GM18511 (cell line): ENCODE results near the gene RGS7.
A peak's percentile ranks its signal among the peaks of the same experiment; 100 is the strongest.
"Not testable (repeated sequence)": the region's sequence is repeated elsewhere in the genome, so short reads cannot be mapped to it uniquely, and the experiment has no call there.

ENCODE experiments used
- ATAC-seq: cut with Tn5 transposase; IDR thresholded peaks from one replicate; pipeline ENCODE4 v1.9.1; 2021; ENCODE audit warnings: mild to moderate bottlenecking, moderate library complexity; ENCODE audit not compliant: unreplicated experiment

RGS7 gene

DNA sequence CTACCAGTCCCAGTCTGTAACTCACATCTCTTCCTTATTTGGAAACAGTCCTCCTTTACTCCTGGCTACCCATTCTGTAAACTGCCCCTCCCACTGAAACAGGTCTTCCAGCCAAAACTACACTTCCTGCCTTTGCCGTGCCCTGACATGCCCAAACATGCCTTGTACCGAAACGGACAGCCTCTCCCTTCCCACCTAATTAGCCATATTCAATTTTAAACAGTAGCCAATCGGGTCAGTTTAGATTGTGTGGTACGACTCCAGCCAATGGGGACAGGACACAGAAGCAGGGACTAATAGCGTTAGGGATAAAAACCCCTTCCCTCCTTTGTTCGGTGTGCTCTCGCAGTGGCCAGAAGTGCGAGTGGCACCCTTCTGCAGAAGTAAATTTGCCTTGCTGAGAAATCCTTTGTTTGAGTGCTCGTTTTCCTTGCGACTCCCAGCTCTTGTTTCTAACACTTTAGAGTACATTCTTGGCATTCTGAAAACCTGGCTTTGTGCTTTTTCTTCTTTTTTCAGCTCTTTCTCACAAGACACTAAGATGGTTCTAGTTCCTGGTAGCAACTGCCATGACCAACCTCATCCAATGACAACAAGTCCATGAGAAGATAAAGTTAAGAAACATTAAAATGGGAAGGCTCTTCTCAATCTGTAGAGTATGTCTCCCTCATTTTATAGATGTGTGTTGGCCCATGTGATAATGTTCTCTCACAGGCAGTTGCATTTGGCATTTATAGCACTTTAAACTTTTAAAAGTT is 419.9 kb downstream of the RGS7 start:
- no peak for ATAC-seq

DNA sequence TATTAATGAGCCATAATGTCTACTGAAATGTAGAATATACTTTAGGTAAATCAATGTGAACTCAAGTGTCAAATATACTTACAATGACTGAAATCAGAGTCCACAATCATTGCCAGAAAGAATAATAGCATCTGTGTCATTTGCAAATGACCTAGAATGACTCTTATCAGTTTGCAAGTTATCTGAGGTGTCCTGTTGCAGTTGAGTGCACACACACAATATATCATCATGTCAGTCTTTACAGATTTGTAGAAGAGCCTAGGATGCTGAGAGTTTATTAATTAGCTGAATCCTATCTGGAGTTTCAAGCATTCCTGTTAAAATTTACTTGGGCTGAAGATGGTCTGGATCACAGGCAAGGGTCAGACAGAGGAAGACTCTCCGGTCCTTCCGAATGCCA is 421.1 kb downstream of the RGS7 start:
- ATAC-seq: no peak

DNA sequence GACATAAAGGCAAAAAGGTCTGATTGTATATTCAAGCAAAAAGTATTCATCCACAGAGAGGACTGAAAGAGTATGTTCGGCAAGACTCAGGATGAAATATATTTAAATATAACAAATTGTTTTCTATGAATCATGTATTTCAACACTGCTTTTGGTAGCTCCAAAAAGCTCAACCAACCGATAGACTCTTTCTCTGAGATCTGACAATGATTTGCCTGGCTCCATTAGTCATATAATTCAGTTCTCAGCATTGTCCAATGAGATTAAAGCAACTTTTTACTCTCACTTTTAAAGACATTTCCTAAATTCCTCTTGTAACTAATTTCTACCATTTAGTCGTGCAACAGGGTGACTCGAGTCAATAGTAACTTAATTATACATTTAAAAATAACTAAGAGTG is 426.0 kb downstream of the RGS7 start:
- no peak for ATAC-seq

DNA sequence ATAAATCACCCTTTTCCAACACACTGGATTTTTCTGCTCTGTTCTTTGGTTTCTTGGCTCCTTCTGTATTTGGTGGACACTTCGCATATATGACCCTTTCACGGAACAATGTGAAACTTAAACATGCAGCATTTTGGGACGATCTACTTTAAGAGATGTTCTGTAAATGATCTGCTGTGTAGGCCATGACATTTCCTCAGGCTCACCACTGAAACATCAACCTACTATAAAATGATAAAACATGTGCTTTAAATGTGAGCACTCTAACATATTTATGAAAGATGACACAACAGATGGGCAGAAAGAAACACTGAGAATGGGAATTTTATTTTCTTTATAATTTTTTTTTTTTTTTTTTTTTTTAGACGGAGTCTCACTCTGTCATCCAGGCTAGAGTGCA is 428.7 kb downstream of the RGS7 start:
- ATAC-seq: no peak

DNA sequence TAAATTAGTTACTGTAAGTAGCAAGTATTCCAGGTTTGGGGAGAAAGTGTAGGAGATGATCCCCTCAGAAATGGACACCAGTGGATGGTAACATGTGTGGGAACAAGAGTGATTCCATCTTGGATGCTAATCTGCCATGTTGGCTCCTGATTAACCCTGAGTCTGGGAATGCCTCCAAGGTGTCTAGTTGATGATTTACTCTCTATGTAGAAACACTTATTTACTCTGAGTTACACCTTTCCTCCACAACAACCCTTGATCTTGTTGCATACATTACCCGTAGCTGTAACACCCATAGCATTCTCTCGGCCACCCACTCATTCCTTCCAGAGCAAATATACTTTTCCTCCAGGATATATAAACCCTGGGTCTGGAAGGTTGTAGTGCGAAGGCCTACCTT is 429.2 kb downstream of the RGS7 start:
- no peak for ATAC-seq

DNA sequence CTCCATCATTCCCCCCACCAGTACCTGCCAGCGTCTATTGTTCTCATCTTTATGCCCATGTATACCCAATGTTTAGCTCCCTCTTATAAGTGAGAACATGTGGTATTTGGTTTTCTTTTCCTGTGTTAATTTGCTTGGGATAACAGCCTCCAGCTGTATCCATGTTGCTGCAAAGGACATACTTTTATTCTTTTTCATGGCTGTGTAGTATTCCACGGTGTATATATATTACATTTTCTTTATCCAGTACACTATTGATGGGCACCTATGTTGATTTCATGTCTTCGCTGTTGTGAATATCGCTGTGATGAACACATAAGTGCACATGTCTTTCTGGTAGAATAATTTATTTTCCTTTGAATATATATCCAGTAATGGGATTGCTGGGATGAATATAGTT is 431.7 kb downstream of the RGS7 start:
- ATAC-seq: no peak

DNA sequence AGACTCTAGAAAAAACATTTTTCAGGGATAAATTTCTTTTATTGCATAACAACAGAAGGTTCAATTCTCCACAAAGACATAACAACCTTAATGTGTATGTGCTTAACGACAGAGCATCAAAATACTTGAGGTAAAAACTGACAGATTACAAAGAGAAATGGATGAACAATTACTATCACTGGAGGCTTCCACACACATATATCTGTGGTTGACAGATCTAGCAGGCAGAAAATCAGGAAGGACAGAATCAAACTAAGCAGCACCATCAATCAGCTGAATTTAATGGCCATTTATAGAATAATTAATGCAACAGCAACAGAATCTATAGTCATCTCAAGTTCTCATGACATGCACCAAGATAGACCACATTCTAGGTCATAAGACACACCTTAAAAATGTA is 439.0 kb downstream of the RGS7 start:
- no peak for ATAC-seq

DNA sequence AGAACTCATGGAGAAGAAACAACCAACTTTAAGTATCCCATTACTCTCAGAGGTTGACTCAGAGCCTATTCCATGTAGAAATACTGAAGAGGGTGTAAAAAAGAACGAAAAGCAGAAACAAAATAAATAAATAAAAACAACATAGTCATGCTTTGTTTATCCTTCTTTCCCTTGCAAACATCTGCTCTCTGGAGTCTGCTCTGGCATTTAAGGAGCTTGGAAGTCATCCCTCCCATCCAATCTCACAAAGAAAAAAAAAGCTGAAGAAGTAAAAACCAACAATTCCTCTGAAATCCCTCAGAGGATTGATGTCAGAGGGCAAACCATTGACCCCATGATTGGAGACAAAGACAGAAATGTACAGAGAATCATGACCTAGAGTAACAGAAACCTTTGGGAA is 442.5 kb downstream of the RGS7 start:
- no peak for ATAC-seq

DNA sequence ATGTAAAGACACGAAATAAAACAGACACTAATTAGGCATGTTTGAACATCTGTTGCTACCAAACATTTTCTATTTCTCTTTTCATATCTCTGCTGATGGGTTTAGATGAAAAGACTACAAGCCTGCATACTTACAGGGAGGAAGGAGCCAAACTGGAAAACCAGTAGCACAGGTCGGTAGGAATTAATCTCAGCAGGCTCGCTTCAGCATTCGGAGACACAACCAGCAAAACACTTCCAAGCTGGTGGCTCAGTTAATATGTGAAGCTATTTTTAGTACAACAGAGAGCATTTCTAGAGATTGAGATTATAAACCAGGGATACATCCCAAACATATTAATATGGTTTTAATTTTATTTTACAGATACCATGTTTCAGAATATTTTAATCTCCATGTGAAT is 444.2 kb downstream of the RGS7 start:
- ATAC-seq: no peak

DNA sequence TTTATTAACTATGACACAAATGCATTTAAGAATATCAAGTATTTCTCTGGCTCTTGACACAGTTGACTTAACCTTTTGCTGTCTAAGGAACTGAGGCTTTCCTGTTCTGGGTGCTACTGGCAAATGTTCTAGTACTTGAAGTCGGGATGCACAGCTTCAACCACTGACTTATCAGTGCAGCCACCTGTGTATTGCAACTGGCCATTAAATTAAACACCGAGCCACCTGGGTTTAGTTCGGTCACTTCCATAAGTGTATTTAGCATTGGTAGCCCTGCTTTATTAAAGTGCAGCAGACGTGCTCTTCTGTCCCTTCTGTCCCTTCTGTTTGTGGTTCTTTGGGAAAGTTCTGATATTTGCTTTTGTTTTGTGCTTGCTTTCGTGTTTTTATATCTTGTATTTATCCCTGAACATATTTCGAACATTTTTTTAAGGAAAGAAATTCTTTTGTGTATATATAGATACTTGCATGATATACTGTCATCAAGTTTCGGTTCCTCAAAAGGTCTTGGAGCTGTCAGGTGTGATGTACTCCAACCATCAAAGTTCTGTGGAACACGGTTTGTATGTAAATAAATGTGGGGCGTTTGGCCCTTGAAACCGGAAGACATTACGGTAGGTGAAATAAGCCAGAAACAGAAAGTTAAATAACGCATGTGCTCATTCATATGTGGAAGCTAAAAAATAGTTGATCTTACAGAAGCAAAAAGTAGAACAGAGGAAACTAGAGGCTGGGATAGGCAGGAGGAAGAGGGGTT is 447.1 kb downstream of the RGS7 start:
- no peak for ATAC-seq

DNA sequence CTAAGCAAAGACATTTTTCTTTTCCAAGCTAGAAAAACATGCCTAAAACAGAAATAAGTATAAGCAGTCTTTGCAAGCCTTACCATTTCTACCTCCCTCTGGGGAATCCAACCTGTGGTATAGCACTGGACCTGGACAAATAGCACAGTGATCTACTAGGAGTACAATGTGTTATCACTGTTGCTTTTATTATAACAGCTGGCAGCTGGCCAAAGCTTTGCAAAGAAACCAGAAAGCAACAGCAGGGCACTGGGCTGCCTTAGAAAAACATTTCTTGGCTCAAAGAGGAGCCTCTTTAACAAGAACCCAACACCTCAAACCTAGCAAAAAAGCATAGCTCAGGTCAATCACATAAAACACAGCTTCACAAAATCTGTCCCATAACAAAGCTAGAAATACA is 450.5 kb downstream of the RGS7 start:
- no peak for ATAC-seq

DNA sequence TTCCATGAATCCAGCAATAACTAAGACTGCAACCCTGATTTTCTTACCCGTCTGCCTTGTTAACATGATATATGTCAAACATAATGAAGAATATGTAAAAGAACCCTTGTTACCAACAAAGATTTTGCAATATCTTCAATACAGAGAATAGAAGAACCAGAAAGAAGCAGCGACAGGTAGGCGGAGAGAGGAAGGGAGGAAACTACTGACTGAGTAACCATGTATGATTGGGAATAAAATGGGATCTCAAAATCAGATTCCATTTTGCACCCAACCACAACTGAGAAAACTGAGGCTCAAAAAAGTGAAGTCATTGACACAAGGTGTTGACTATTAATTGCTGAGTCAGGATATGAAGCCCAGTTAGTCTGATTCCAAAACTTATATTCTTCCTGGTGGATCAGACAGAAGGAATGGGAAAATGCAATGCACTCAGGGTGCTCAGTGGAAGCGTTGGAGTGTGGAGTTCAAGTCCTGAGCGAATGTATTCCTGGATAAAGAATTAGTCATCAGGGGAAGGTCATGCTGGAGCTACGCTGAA is 451.7 kb downstream of the RGS7 start:
- no peak for ATAC-seq

DNA sequence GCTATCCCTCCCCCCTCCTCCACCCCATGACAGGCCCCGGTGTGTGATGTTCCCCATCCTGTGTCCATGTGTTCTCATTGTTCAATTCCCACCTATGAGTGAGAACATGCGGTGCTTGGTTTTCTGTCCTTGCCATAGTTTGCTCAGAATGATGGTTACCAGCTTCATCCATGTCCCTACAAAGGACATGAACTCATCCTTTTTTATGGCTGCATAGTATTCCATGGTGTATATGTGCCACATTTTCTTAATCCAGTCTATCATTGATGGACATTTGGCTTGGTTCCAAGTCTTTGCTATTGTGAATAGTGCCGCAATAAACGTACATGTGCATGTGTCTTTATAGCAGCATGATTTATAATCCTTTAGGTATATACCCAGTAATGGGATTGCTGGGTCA is 461.6 kb downstream of the RGS7 start:
- ATAC-seq: not testable (repeated sequence)

DNA sequence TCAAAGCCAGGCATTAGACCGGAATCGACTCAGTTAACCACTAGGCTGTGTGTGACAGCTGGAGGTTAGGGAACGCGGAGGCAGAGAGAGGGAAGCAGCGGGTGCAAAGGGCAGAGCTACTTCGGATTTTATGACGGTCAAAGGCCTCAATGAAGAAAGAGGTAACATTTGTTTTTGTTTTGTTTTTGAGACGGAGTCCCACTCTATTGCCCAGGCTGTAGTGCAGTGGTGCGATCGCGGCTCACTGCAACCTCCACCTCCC is 468.3 kb downstream of the RGS7 start:
- no peak for ATAC-seq

DNA sequence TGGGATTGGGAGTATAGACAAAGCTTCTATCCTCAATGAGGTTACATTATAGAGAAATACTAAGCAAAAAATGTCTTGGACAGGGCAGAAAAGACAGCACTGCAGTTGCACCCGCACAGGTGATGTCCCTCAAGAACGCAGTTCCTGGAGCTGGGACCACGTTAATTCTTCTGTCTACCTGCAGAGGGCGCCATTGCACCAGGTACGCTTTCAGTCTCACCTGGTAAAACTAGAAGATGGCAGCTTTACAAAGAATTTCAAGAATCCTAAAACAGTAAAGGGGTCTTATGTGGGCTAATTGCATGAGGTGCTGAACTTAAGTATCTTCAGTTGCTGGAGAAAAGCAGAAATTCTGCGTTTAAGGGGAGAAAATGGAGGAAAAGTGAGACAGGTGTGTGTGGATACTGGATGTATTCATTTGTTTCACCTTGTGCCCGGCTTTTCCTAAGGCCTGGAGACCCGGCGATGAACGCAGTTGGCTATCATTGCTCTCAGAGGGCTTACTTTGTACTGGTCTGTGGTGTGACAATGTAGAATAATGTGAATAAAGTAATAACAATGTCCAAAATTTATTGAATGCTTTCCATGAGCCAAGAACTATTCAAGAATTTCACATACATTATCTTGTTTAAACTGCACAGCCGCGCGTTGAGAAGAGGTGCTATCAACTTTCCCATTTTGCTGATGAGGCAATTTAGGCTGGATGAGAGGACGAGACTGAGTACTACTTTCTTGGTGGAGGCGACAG is 468.8 kb downstream of the RGS7 start:
- ATAC-seq: peak; percentile 72

DNA sequence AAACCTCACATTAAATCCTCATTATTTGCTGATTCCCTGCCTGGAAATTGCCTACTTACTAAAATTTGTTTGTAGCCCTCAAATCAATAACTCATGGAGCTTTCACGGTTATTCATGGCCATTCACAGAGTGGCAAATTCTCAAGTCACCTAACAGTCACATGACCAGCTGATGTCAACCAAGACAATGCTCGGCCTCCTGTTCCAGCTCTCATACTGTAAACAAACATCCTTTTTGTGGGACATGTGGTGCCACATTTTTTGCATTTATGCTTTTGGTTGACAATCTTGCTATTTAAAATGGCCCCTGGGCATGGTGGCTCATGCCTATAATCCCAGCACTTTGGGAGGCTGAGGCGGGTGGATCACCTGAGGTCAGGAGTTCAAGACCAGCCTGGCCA is 473.5 kb downstream of the RGS7 start:
- ATAC-seq: no peak

DNA sequence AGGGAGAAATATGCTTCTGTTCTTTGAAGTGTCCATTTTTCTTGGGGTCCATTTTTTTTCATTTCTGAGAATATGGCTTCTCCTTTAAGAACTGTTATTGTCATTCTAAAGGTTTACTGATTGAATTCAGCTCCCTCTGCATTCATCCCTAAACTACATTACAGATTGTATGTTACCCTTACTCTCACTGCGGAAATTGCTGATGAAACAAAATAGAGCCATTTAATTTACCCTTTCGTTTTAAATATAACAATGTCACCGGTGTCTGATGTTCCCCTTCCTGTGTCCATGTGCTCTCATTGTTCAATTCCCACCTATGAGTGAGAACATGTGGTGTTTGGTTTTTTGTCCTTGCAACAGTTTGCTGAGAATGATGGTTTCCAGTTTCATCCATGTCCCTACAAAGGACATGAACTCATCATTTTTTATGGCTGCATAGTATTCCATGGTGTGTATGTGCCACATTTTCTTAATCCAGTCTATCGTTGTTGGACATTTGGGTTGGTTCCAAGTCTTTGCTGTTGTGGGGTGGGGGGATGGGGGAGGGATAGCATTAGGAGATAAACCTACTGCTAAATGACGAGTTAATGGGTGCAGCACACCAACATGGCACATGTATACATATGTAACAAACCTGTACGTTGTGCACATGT is 474.2 kb downstream of the RGS7 start:
- ATAC-seq: not testable (repeated sequence)

DNA sequence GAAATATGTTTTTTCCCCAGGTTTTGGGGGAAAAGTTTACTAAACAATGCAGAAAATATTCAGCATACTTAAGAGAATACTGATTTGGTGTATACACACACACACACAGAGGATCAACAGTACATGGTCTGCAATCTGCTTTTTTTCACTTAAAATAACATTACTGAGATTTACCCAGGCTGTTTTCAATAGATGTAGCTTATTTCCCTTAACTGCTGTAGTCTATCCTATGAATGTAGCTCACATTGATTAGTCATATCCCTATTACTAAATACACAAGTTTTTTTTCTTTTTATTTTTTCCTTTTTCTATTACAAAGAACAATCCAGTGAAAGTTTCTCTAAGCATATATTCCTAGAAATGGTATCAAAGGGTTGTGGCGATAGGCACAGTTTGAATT is 478.4 kb downstream of the RGS7 start:
- ATAC-seq: no peak

DNA sequence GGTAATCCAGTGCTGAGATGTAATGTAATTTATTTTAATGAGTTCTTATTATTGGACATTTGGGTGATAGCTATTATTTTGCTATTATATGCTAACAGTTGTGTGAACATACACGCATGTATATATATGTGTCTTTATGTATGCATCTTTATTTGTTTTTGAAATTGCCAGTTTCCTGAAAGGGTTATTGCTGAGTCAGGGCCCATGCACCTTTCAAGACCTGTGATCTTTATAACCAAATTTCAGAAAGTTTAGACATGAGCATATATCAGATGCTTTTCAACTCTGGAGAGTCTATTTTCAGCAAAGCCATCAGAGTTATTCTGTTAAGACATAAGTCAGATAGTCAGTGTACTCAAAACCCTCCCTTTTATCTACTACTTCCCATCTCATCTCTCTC is 479.4 kb downstream of the RGS7 start:
- ATAC-seq: no peak

DNA sequence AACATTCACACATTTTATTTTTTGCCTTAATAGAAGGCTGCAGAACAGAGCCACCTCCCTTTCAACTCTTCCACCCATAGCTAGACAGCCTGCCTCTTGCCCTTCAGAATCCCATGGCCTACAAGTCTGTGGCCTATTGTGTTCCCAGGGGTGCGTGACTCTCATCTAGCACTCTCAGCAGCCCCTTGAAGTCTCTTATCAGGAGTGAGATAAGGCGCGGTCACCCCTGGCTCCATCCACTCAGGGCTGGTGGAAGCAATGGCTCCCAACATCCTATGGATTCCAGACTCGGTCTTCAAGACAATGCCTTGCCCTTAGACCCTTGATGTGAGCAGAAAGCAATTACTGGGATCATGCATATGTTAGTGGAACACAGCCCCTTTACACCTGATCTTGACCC is 480.9 kb downstream of the RGS7 start:
- ATAC-seq: no peak

DNA sequence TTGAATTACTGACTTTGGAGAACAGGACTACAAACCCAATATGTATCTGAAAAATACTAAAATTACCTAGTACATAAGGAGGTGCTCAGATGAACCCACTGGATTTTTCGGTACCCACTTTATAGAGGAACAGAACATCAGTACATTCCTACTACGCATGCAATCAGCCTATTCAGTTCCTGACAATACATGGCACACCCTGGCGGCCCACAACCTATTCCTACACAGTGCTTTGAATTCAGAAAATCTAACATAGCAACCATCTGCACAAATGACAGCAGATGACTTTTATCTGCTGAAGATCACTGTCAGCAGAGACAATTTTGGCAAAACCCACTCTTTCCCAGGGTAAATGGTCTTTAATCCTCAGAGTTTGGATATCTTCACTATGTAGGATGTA is 487.9 kb downstream of the RGS7 start:
- ATAC-seq: no peak
